HepG2 (cell line): ENCODE data around the gene REC114. TPM values are rescaled to one million over a fixed set of nuclear protein-coding genes. Genes with fewer than 3 reads are reported as not detected.

Experiments used
- ATAC-seq: fragments of 200-7000 bp; cut with Tn5 transposase; 3 replicates; pipeline ENCODE4 v1.9.1; 2020; ENCODE audit warnings: mild to moderate bottlenecking, moderate library complexity
- BruUV-seq: library from RNA; stranded (reverse); fragments of 400-500 nt; replicated peaks from 2 replicates; lab custom pipeline; 2021; lab: Mats Ljungman, UMichigan
- CTCF ChIA-PET: fragments of 300-600 bp; formaldehyde crosslinking; extraction: SDS; loops from one replicate; lab custom pipeline; 2021; ENCODE audit warnings: low total read pairs, inconsistent platforms, low intra/inter-chr PET ratio; lab: Yijun Ruan, JAX
- POLR2A ChIA-PET: fragments of 350-600 bp; sonication (Branson Sonifier 250); formaldehyde crosslinking; loops from one replicate; lab custom pipeline; 2020; ENCODE audit warnings: antibody characterized with exemption, inconsistent platforms; lab: Yijun Ruan, JAX
- DNase-seq: peaks from one replicate; pipeline ENCODE4 v3.0.0-alpha.2; 2015; ENCODE audit warnings: low spot score
- FAIRE-seq: peaks from 3 replicates; lab custom pipeline; 2011; peaks lifted over from hg19 to GRCh38; lab: Jason Lieb, UNC
- H2AFZ ChIP-seq: one replicate; pipeline ENCODE4 v1.6.1; 2011; ENCODE audit warnings: low read length, inconsistent platforms
- H3K27ac ChIP-seq: fragments of 300-600 bp; 3 replicates; pipeline ENCODE4 v1.8.0; 2011; ENCODE audit warnings: mixed run types, mild to moderate bottlenecking, mixed read lengths, low read length, inconsistent platforms; ENCODE audit not compliant: insufficient read depth; ENCODE audit errors: extremely low read length
- H3K27me3 ChIP-seq, 2 experiments: fragments of 200-600 bp in 1 of 2; 2 replicates in 1 of 2; 3 replicates in 1 of 2; pipeline versions ENCODE4 v1.6.0 to v1.8.0; 2011; ENCODE audit warnings: low read length in 2 of 2, mild to moderate bottlenecking in 2 of 2, moderate library complexity in 2 of 2, inconsistent platforms in 1 of 2; ENCODE audit not compliant: insufficient read depth in 2 of 2, control insufficient read depth in 1 of 2
- H3K36me3 ChIP-seq, 2 experiments: fragments of 200-600 bp in 1 of 2; replicated peaks in 1 of 2; 2 replicates in 1 of 2; 3 replicates in 1 of 2; pipeline versions ENCODE4 v1.5.1 to v1.8.0; 2011; ENCODE audit warnings: low read length in 2 of 2, inconsistent platforms in 1 of 2; ENCODE audit not compliant: insufficient read depth in 2 of 2, control insufficient read depth in 1 of 2
- H3K4me1 ChIP-seq: 2 replicates; pipeline ENCODE4 v1.5.1; 2012; ENCODE audit warnings: low read length, inconsistent platforms; ENCODE audit not compliant: insufficient read depth
- H3K4me2 ChIP-seq: 2 replicates; pipeline ENCODE4 v1.6.0; 2011; ENCODE audit warnings: low read depth, low read length, inconsistent platforms
- H3K4me3 ChIP-seq, 3 experiments: fragments of 200-600 bp in 1 of 3; sonication (generic), shearing (Covaris generic) in 1 of 3; replicated peaks in 1 of 3; 2 replicates each; pipeline ENCODE4 v1.5.1; 2011 to 2016; ENCODE audit warnings: low read length in 3 of 3, inconsistent platforms in 2 of 3, low read depth in 2 of 3, mild to moderate bottlenecking in 2 of 3, control low read depth in 1 of 3, mixed read lengths in 1 of 3; ENCODE audit not compliant: insufficient read depth in 1 of 3
- H3K79me2 ChIP-seq: one replicate; pipeline ENCODE4 v1.6.1; 2011; ENCODE audit warnings: low read length, inconsistent platforms; ENCODE audit not compliant: insufficient read depth
- H3K9ac ChIP-seq: 2 replicates; pipeline ENCODE4 v1.6.0; 2011; ENCODE audit warnings: mild to moderate bottlenecking, low read depth, low read length, inconsistent platforms; ENCODE audit not compliant: insufficient read depth
- H3K9me3 ChIP-seq: 2 replicates; pipeline ENCODE4 v1.5.1; 2012; ENCODE audit warnings: mild to moderate bottlenecking, low read length
- H4K20me1 ChIP-seq: 2 replicates; pipeline ENCODE4 v1.6.0; 2011; ENCODE audit warnings: inconsistent platforms, mild to moderate bottlenecking, low read length, moderate library complexity; ENCODE audit not compliant: insufficient read depth
- ATF7 ChIP-seq, 2 experiments: fragments of 450-650 bp in 1 of 2; sonication (generic) in 1 of 2; formaldehyde crosslinking in 1 of 2; IDR thresholded peaks; 2 replicates each; pipeline versions ENCODE4 v1.4.0 to v1.6.1; 2016 to 2020; ENCODE audit warnings: antibody characterized with exemption in 1 of 2, mild to moderate bottlenecking in 1 of 2, missing genetic modification reagents in 1 of 2
- MED13 ChIP-seq: sonication (generic); formaldehyde crosslinking; IDR thresholded peaks from 2 replicates; pipeline ENCODE4 v1.5.0; 2020; ENCODE audit warnings: missing genetic modification reagents
- RARA ChIP-seq: IDR thresholded peaks from 2 replicates; pipeline ENCODE4 v1.6.1; 2016; ENCODE audit warnings: missing genetic modification reagents, missing compliant biosample characterization
- SP2 ChIP-seq: sonication (generic); formaldehyde crosslinking; IDR thresholded peaks from 2 replicates; pipeline ENCODE4 v1.5.1; 2020; ENCODE audit warnings: mild to moderate bottlenecking, missing genetic modification reagents
- STAT6 ChIP-seq: sonication (generic); formaldehyde crosslinking; IDR thresholded peaks from 2 replicates; pipeline ENCODE4 v1.4.0; 2020; ENCODE audit warnings: missing genetic modification reagents, mild to moderate bottlenecking, borderline replicate concordance
- ZBTB2 ChIP-seq: sonication (generic); formaldehyde crosslinking; IDR thresholded peaks from 2 replicates; pipeline ENCODE4 v1.8.0; 2022; ENCODE audit warnings: low read depth, missing genetic modification reagents
- ZBTB25 ChIP-seq: IDR thresholded peaks from 2 replicates; pipeline ENCODE4 v1.6.1; 2018; ENCODE audit warnings: missing genetic modification reagents
- ZIK1 ChIP-seq: sonication (generic); formaldehyde crosslinking; IDR thresholded peaks from 2 replicates; pipeline ENCODE4 v1.5.0; 2020; ENCODE audit warnings: mild to moderate bottlenecking, low read depth, missing genetic modification reagents, borderline replicate concordance
- ZNF160 ChIP-seq: sonication (generic); formaldehyde crosslinking; IDR thresholded peaks from 2 replicates; pipeline ENCODE4 v1.8.0; 2022; ENCODE audit warnings: mild to moderate bottlenecking, inconsistent platforms, missing genetic modification reagents
- ZNF616 ChIP-seq: sonication (generic); formaldehyde crosslinking; IDR thresholded peaks from 2 replicates; pipeline ENCODE4 v1.5.0; 2020; ENCODE audit warnings: low read depth, mild to moderate bottlenecking, missing genetic modification reagents
- ZNF746 ChIP-seq: sonication (generic); formaldehyde crosslinking; IDR thresholded peaks from 2 replicates; pipeline ENCODE4 v1.8.0; 2022; ENCODE audit warnings: mild to moderate bottlenecking, missing genetic modification reagents
- WGBS: methylation state at CpG from one replicate; pipeline ENCODE4 v1.1.6; 2017; ENCODE audit warnings: low lambda C conversion rate; 5-methylcytosine and 5-hydroxymethylcytosine counted together
- in situ Hi-C: cut with HindIII; loops from 2 replicates; pipeline ENCODE4 v1.10.0; 2017; ENCODE audit warnings: low pct_unique_long_range_greater_than_20kb; ENCODE audit not compliant: extremely low pct_ligation_motif_present
- intact Hi-C: fragments of 100-400 bp; cut with micrococcal nuclease; formaldehyde crosslinking; loops from one replicate; pipeline ENCODE4 v1.10.0; 2022; ENCODE audit not compliant: unreplicated experiment
- polyA plus RNA-seq, 8 experiments: library from polyadenylated mRNA; depleted of rRNA in 3 of 8; stranded (reverse) in 7 of 8; unstranded in 1 of 8; fragments of >200 nt; fragmentation: Illumina TruSeq in 4 of 8; extraction: Trizol in 4 of 8; gene quantifications; 2 replicates each; pipeline versions ENCODE4 v1.2.1 to v1.2.3, GENCODE V29; 2011 to 2016; ENCODE audit warnings: low read depth in 4 of 8, missing spikeins in 1 of 8, mixed read lengths in 1 of 8; ENCODE audit not compliant: insufficient read depth in 1 of 8
- total RNA-seq, 5 experiments: library from RNA; depleted of rRNA; stranded (reverse); fragments of >200 nt; fragmentation: Illumina TruSeq; extraction: Trizol; gene quantifications; 2 replicates each; pipeline ENCODE4 v1.2.3, GENCODE V29; 2016; ENCODE audit warnings: low read depth in 1 of 5
- TF ChIP-seq, protein P1 (sequence below): IDR thresholded peaks from 2 replicates; pipeline ENCODE4 v1.6.1; 2016; ENCODE audit warnings: low read depth, borderline replicate concordance
- TF ChIP-seq, protein P2 (sequence below): conservative IDR thresholded peaks from 2 replicates; pipeline ENCODE4 v1.6.1; 2018; ENCODE audit warnings: missing genetic modification reagents

Gene REC114
- total and polyA plus RNA-seq, 2 of the 13 experiments (the other 11 are each of a cell fraction or from before 2014, with no cell fraction given) = not detected

GRCh38 chr15:73424506-73424905 is 18.5 kb upstream of the REC114 start (continued):
- no peak for TF ChIP-seq ZBTB25
- TF ChIP-seq, protein P1, sequence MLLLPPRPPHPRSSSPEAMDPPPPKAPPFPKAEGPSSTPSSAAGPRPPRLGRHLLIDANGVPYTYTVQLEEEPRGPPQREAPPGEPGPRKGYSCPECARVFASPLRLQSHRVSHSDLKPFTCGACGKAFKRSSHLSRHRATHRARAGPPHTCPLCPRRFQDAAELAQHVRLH (CRISPR knock-in tag) = no peak
- TF ChIP-seq, all 625 proteins: peak for 0

DNA sequence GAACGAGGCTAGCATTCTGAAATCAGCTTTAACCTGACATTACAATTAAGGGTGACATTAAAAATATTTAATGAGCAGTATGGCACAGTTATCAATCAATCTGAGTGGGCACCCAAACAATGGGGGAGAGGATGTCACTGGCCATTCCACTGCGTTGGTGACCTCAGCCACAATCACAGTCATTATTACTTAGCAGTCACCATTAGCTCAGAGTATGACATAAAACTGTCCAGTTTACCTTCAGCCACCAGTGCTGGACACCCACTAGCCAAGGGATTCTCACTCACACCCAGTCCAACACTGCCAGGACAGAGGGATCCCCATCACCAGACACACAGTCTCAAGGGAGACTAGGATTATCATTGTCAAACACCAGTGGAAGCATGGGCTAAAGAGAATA is 17.5 kb upstream of the REC114 start:
- no peaks in the 10 kb centered on the region for H4K20me1 ChIP-seq
- H3K27ac ChIP-seq = no peak overlapping the region
- no peak for DNase-seq
- H3K36me3 ChIP-seq = no peaks in the 10 kb centered on the region
- FAIRE-seq = no peak
- H3K4me3 ChIP-seq = no peak overlapping the region
- ChIA-PET CTCF (no interaction called here), POLR2A (no interaction called here)
- no peak overlapping the region for H2AFZ ChIP-seq
- in situ Hi-C loops = no loop called here
- BruUV-seq = no TSS peak
- H3K79me2 ChIP-seq = no peaks in the 10 kb centered on the region
- no peaks in the 10 kb centered on the region for H3K4me1 ChIP-seq
- WGBS = 0% methylated on average over 2 of the region's 2 CpGs
- ATAC-seq = no peak
- no peak overlapping the region for H3K9ac ChIP-seq
- no peaks in the 10 kb centered on the region; a peak in 1 of 5 replicates for H3K27me3 ChIP-seq
- H3K9me3 ChIP-seq = no peaks in the 10 kb centered on the region
- no peak for TF ChIP-seq RARA (CRISPR knock-in tag)
- TF ChIP-seq STAT6 = no peak
- no peak for TF ChIP-seq ZNF616 (CRISPR knock-in tag)
- no peak for TF ChIP-seq ZIK1
- no peak for TF ChIP-seq ZNF160 (CRISPR knock-in tag)
- TF ChIP-seq ZBTB2 = no peak
- no peak for TF ChIP-seq ATF7 (IDR thresholded peaks at IDR 0.05)
- TF ChIP-seq ATF7 (CRISPR knock-in tag; IDR thresholded peaks at IDR 0.05) = no peak
- no peak for TF ChIP-seq MED13 (CRISPR knock-in tag)
- TF ChIP-seq ZNF746 (CRISPR knock-in tag) = no peak
- TF ChIP-seq SP2 = no peak
- TF ChIP-seq, protein P2, sequence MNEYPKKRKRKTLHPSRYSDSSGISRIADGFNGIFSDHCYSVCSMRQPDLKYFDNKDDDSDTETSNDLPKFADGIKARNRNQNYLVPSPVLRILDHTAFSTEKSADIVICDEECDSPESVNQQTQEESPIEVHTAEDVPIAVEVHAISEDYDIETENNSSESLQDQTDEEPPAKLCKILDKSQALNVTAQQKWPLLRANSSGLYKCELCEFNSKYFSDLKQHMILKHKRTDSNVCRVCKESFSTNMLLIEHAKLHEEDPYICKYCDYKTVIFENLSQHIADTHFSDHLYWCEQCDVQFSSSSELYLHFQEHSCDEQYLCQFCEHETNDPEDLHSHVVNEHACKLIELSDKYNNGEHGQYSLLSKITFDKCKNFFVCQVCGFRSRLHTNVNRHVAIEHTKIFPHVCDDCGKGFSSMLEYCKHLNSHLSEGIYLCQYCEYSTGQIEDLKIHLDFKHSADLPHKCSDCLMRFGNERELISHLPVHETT = no peak
- TF ChIP-seq, all 625 proteins: peak for 0
- H3K4me2 ChIP-seq = no peak overlapping the region
- intact Hi-C loops = no loop called here
